ENCODE results near the gene KCNH1.

DNA sequence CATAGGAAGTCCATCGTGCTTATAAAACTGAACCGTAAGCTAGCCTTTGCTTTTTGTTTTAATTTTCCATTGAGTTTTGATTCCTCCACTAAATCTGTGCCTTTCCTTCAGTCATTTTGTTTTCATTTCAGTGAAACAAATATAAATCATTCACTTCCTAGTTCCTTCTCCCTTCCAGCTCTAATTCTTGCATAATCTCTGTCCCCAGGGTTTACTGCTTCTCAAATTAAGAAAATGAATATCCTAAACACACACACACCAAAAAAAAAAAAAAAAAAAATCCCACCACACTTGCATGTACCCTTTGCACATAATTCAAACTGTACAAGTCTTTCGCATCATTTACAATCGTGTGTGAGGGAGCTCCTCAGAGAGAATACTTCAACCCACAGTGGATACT, 6.8 kb downstream of the KCNH1 start:
- TF ChIP-seq POLR2A (IDR thresholded peaks at IDR 0.05), result no peak
- TF ChIP-seq, protein P1, sequence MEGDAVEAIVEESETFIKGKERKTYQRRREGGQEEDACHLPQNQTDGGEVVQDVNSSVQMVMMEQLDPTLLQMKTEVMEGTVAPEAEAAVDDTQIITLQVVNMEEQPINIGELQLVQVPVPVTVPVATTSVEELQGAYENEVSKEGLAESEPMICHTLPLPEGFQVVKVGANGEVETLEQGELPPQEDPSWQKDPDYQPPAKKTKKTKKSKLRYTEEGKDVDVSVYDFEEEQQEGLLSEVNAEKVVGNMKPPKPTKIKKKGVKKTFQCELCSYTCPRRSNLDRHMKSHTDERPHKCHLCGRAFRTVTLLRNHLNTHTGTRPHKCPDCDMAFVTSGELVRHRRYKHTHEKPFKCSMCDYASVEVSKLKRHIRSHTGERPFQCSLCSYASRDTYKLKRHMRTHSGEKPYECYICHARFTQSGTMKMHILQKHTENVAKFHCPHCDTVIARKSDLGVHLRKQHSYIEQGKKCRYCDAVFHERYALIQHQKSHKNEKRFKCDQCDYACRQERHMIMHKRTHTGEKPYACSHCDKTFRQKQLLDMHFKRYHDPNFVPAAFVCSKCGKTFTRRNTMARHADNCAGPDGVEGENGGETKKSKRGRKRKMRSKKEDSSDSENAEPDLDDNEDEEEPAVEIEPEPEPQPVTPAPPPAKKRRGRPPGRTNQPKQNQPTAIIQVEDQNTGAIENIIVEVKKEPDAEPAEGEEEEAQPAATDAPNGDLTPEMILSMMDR (IDR thresholded peaks at IDR 0.05), result no peak

All from lower leg skin (tissue), 3 donors.